Caki2 (cell line): ENCODE data around the gene PLEKHJ1. TPM values are rescaled to one million over a fixed set of nuclear protein-coding genes. Genes with fewer than 3 reads are reported as not detected.

Experiments used
- DNase-seq: peaks from one replicate; pipeline ENCODE4 v3.0.0-alpha.2; 2015; ENCODE audit warnings: low read depth
- in situ Hi-C: cut with HindIII; loops from 2 replicates; pipeline ENCODE4 v1.10.0; 2016; ENCODE audit warnings: low sequenced_read_pairs, low pct_unique_long_range_greater_than_20kb, mixed read lengths
- total RNA-seq: library from RNA; depleted of rRNA; stranded (reverse); fragments of >200 nt; shearing (Covaris generic); gene quantifications from 2 replicates; pipeline ENCODE4 v1.2.3, GENCODE V29; 2014; ENCODE audit warnings: low replicate concordance

Gene PLEKHJ1
- total RNA-seq, 1 experiment from 2014 or later: 55.9 TPM

GRCh38 chr19:2228157-2229030, 7.7 kb downstream of the PLEKHJ1 start:
- no peak for DNase-seq
- in situ Hi-C loops: no loop called here

- DNase-seq: no peak
- in situ Hi-C loops: no loop called here
Observed at GRCh38 chr19:2227415-2228156, 8.5 kb downstream of the PLEKHJ1 start.

- DNase-seq: no peak
- in situ Hi-C loops: no loop called here
Observed at GRCh38 chr19:2226840-2227360, 9.2 kb downstream of the PLEKHJ1 start.

DNA sequence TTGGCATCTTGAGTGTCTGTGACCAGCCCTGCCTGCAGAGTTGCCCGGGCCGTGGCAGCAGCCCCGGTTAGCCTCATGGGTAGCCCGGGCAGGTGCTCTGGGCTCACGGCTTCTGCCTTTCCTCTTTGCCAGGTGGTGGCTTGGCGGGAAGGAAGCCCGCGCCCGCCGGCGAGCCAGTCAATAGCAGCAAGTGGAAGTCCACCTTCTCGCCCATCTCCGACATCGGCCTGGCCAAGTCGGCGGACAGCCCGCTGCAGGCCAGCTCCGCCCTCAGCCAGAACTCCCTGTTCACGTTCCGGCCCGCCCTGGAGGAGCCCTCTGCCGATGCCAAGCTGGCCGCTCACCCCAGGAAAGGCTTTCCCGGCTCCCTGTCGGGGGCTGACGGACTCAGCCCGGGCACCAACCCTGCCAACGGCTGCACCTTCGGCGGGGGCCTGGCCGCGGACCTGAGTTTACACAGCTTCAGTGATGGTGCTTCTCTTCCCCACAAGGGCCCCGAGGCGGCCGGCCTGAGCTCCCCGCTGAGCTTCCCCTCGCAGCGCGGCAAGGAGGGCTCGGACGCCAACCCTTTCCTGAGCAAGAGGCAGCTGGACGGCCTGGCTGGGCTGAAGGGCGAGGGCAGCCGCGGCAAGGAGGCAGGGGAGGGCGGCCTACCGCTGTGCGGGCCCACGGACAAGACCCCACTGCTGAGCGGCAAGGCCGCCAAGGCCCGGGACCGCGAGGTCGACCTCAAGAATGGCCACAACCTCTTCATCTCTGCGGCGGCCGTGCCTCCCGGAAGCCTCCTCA, 9.9 kb downstream of the PLEKHJ1 start:
- no peak for DNase-seq
- in situ Hi-C loops: no loop called here

DNA sequence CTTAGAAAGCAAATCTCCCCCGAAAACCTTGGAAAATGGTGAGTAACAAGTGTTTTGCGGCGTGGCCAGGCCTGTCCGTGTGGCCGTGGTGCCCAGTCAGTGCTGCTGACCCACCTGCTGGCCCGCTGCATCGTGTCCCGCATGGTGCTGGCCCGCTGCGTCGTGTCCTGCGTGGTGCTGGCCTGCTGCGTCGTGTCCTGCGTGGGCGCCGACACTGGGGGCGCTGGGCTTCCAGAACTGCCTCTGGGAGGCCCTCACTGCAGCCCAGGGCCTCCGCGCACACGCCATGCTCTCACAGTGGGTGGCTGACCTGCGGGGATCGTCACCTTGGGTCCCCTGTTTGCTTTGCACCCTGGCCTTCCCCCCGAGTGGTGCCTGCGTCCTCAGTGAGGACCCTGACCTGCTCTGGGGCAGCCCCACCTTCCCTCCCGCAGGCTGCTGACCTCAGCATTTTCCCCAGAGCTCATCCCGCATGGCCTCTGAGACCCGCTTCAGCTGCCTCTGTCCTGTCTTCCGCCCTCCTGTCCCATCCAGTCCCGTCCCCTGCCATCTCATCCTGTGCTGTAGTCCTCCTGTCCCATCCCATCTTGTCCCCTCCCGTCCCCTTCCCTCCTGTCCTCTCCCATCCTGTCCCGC, 10.6 kb downstream of the PLEKHJ1 start:
- no peak for DNase-seq
- in situ Hi-C loops: no loop called here

DNA sequence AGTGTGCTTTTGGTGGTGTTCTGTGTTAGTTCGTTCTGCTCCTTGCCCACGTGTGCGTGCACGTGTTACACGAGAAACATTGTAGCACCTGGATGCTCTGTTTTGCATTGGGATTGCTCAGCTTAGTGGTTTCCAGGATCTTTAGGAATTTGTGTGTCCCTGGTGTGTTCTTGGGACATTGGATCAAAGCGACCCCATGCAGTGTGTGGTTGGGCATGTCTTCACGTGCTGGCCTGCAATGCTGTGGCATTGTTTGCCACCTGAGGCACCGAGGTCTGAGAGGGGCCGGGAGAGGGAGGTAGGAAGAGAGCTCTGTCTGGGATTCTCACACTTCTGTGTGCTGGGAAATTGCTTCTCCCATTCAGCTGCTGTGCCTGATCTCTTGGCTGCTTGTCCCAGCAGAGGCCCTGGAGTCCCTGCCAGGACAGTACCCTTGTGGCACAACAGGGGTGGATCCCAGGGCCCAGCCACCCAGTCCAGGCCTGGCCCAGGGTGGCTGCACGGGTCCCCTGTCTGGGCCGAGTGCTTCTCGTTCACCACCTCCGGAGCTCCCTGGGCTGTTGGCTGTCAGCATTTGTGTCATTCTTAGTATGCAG, 11.3 kb downstream of the PLEKHJ1 start:
- DNase-seq: no peak
- in situ Hi-C loops: no loop called here

GRCh38 chr19:2223959-2224358, 12.2 kb downstream of the PLEKHJ1 start:
- in situ Hi-C loops: no loop called here
- DNase-seq: no peak

DNA sequence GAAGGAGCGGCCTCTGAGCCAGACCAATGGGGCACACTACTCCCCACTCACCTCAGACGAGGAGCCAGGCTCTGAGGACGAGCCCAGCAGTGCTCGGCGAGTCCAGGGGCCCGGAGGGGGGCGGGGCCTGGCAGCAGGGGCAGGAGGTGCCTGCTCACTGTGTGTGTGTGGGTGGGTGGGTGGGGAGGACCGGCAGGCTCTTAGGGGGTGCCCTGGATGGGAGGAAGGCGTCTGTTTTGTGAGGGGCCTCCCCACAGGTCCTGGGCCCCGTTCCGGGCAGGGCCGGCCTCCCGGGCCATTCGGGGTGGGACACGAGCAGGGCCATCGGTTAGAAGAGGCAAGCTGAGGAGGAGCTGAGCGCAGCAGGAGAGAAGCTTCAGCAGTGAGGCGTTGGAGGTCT, 12.7 kb downstream of the PLEKHJ1 start:
- in situ Hi-C loops: no loop called here
- DNase-seq: no peak

DNA sequence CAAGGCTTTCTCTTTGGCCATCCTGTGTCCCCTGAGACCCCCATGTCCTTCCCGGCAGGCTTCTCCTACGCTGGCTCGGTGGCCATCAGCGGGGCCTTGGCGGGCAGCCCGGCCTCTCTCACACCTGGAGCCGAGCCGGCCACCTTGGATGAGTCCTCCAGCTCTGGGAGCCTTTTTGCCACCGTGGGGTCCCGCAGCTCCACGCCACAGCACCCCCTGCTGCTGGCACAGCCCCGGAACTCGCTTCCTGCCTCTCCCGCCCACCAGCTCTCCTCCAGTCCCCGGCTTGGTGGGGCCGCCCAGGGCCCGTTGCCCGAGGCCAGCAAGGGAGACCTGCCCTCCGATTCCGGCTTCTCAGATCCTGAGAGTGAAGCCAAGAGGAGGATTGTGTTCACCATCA, 14.2 kb downstream of the PLEKHJ1 start:
- in situ Hi-C loops: no loop called here
- no peak for DNase-seq

DNA sequence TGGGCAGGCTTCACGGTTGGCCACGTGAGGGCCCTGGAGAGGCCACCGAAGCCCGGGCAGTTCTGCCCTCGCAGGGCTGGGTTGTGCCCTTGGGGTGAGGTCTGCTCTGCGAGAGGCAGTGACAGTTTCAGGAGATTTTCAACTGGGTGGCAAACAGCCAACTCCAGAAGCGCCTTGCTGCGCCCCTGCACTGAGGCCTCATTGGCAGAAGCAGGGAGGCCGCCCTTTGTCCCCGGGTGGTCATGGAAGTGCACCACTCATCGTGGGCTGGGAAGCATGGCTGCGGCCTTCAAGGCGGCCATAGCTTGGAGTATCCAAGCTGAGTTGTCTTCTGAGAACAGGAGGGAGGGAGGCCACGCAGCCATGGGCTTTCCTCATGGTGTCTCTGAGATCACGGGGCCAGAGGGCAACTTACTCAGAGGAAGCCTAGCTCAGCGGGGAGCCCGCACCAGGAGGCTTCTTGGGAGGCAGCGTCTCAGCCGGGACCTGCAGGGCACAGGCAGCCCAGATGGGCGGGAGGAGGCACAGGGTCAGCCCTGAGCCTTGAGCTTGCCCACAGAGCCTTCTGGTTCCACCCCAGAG, 14.8 kb downstream of the PLEKHJ1 start:
- no peak for DNase-seq
- in situ Hi-C loops: no loop called here

GRCh38 chr19:2219726-2220125, 16.4 kb downstream of the PLEKHJ1 start:
- in situ Hi-C loops: no loop called here
- no peak for DNase-seq

GRCh38 chr19:2217591-2217990, 18.5 kb downstream of the PLEKHJ1 start:
- DNase-seq: no peak
- in situ Hi-C loops: no loop called here

GRCh38 chr19:2216361-2217225, 19.5 kb downstream of the PLEKHJ1 start:
- DNase-seq: no peak
- in situ Hi-C loops: no loop called here

GRCh38 chr19:2215281-2215751, 20.8 kb downstream of the PLEKHJ1 start:
- in situ Hi-C loops: no loop called here

GRCh38 chr19:2214251-2214650, 21.9 kb downstream of the PLEKHJ1 start:
- DNase-seq: no peak
- in situ Hi-C loops: no loop called here

More at GRCh38 chr19:2215281-2215751, 20.8 kb downstream of the PLEKHJ1 start:
- no peak for DNase-seq

GRCh38 chr19:2213799-2214198, 22.3 kb downstream of the PLEKHJ1 start:
- no peak for DNase-seq
- in situ Hi-C loops: no loop called here
